HuH-7.5 (cell line): ENCODE data around the gene TEX55.
"Not testable (repeated sequence)": the region's sequence is repeated elsewhere in the genome, so short reads cannot be mapped to it uniquely, and the experiment has no call there.

Experiments used
- DNase-seq: peaks from one replicate; pipeline ENCODE4 v3.0.0; 2011; ENCODE audit warnings: low spot score

The TEX55 gene

DNA sequence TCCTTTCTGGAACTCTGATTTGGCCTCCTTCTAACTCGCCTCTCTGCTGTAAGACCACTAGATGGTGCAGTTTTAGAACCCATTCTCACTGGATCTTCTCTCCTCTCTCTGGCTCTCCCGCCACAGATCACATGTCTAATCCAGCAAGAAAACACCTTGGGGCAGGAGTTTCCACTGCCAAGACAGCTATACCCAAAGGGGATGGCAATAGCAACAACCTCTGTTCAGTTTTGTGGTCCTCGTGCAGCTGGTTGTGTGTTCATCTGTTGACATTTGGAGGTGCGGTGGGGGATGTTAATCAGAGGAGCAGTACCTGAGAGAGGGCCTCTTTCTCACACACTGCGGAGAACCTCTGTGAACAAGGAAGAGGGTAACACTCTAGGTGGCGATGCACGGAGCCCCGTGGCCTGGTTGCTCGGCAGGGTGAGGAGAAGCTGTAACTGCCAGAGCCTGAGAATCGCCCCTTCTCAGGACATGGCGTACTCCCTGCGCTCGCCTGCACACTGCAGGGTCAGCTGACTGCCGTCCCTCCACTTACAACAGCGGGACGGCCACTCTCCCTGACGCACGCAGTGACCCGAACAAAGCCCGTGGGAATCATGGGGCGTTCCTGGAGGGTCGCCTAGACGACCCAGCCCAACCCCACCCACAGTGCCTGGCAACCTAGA, at the start of gene TEX55:
TSS of gene TEX55 (plus strand) at position 666 of the 668 bp plus-strand sequence. CDS start 25 bp downstream, outside the sequence.
- DNase-seq, result peak; percentile 49

DNA sequence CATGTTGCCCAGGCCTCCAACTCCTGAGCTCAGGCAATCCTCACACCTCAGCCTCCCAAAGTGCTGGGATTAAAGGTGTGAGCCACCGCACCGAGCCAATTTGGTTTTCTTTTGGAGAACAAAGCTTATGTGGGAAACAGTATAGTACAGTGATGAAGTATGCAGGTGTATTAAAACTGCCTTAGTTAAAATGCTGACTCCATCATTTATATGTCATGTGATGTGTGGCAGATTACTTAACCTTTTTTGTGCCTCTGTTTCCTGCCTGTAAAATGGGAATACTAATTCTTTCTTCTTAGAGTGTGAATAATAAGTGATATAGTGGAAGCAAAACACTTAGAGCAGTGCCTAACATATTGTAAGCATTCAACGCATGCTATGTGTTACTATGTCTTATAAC, 48.0 kb upstream of the TEX55 start:
- DNase-seq, result no peak

DNA sequence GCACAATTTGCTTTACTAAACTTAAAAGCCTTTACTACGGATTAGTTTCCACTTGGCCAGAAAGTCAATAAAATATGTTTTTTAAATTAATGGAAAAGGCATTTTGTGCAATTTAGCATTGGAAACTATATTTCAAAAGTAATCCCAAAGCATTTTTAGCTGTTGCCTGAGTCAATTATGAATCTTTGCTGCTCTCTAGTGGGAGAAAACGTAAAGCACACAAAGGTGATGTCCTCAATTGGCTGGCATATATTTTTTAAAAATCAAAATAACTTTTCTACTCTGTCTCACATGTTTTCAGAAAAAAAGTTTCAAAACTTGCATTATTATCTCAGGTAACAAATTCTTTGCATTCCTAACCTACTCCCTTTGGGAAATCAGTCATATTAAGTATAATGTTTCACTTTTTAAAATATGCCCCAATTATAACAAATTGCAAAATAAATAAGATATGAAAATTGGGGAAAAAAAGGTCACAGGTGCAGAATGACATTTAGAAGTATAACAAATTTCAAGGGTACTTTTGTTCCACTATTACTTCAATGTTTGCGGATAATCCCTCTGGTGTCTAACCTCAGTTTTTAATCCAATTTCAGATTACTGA, 47.2 kb upstream of the TEX55 start:
- DNase-seq, result peak; percentile 31

- DNase-seq, result no peak
Observed at GRCh38 chr3:119099785-119100184, 46.2 kb upstream of the TEX55 start.

DNA sequence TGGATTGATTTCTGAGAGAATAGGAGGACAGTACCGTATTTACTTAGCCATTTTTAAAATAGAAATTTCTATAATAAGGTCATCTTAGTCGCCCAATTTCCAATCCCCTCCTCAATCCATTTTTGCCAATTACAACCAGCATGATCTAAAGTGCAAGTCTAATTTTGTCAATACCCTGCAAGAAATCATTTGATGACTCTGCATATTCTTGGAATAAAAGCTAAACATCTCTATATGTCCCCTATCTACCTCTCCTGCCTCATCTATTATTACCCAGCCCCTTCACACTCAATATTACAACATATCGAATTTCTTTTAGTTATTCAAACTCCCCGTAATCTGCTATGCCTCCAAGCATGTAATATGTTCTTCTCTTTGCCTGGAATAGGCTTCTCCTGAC, 41.9 kb upstream of the TEX55 start:
- no peak for DNase-seq

GRCh38 chr3:119118330-119118729, 27.6 kb upstream of the TEX55 start:
- not testable (repeated sequence) for DNase-seq

DNA sequence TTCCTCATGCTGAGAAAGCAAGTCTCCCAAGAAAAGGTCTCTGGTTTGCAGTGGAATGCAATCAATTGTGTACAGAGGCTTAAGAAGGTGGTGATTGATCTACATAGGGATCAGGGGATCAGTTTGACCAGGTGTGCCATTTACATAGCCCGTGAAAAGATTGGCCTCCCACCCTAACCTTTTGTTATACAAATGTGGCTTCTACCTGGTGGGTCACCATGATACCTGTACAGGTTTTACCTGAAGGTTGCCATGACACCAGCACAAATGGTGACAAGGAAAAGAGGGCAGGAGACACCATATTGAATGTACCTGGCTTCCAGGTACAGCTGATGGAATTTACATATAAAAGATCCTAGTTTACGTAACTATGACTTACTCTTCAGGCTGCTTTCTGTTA, 25.5 kb upstream of the TEX55 start:
- DNase-seq, result no peak

DNA sequence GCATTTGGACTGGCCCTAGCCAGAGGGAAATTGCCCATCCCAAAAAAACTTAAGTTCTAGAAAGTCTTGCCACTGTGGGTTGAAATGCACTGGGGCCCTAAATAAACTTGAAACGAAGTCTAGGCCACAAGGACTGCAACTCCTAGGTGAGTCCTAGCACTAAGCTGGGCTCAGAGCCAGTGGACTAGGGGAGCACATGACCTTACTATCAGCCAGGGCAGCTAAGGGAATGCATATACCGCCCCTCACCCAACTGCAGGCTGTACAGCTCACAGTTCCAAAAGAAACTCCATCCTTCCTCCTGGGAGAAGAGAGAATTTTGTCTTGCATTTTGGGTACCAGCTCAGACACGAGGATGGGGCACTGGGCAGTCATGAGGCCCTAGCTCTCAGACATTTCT, 23.6 kb upstream of the TEX55 start:
- DNase-seq, result no peak

DNA sequence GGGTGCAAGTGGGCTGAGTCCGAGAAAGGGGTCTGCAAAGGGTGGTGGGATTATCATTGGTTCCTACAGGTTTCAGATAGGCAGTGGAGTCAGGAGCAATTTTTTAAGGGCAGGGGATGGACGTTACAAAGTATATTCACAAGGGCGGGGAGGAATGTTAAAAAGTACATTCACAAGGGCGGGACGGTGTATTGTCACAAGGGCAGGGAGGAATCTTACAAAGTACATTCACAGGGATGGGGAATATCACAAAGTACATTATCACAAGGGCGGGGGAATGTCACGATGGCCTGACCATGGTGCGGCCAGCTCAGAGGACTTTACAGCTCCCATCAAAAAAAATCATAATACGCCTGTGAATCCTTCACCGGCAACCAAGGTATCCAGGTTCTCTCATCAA, 20.6 kb upstream of the TEX55 start:
- DNase-seq, result no peak

DNA sequence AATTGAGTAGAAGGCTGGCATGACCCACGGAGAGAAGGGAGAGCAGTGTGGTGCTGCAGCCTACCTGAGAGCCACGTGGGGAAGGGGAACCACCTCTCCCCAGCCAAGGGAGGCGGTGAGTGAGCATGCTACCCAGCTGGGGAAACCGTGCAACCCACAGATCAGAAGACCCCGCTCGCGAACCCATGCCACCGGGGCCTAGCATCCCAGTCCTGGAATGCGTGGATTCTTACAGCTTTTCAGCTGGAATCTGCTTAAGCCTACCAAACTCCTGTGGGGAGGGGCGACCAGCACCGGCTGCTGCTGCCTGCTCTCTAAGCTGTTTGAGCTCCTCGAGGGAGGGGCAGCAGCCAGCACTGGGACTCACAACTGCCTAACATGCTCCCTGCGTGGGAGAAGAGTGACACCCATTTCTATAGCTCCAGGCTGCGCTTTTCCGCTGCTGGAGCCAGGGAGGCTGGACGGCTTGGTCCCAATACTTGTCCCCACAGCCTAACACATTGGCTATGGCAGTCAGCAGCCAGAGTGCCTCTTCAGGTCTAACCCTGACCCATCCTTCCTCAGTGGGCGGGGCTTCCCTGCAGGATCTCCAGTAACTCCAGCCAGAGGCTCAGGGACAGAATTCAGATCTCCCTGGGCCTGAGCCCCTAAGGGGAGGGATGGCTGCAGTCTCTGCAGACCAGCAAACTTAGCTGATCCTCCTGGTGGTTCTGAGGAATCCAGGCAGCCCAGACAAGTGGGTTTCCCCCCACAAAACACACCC, 20.0 kb upstream of the TEX55 start:
- DNase-seq, result no peak

DNA sequence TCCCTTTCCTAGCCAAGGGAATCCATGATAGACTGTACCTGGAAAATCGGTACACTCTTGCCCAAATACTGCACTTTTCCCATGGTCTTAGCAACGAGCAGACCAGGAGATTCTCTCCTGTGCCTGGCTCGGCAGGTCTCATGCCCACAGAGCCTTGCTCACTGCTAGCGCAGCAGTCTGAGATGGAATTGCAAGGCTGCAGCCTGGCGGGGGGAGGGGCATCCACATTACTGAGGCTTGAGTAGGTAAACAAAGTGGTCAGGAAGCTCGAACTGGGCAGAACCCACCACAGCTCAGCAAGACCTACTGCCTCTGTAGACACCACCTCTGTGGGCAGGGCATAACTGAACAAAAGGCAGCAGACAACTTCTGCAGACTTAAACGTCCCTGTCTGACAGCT, 15.7 kb upstream of the TEX55 start:
- DNase-seq, result not testable (repeated sequence)

DNA sequence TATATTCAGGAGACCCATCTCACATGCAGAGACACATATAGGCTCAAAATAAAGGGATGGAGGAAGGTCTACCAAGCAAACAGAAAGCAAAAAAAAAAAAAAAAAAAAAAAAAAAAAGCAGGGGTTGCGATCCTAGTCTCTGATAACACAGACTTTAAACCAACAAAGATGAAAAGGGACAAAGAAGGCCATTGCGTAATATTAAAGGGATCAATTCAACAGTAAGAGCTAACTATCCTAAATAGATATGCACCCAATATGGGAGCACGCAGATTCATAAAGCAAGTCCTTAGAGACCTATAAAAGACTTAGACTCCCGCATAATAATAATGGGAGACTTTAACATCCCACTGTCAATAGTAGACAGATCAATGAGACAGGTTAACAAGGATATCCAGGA, 13.7 kb upstream of the TEX55 start:
- not testable (repeated sequence) for DNase-seq

DNA sequence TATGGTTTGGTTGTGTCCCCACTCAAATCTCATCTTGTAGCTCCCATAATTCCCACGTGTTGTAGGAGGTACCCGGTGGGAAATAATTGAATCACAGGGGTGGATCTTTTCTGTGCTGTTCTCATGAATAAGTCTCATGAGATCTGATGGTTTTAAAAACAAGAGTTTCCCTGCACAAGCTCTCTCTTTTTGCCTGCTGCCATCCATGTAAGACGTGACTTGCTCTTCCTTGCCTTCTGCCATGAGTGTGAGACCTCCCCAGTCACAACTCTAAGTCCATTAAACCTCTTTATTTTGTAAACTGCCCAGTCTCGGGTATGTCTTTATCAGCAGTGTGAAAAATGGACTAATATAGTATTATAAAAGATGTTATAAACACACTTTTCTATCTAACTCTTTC, 6.6 kb upstream of the TEX55 start:
- DNase-seq, result not testable (repeated sequence)

DNA sequence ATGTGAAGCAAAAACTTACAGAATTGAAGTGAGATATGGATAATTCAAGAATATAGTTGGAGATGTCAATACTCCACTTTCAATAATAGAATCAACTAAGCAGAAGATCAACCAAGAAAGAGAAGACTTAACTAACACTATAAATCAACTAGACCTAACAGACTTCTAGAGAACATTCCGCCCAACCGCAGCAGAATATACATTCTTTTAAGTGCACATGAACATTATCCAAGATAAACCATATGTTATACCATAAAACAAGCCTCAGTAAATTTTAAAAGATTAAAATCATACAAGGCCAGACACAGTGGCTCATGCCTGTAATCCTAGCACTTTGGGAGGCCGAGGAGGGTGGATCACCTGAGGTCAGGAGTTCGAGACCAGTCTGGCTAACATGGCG, 5.5 kb upstream of the TEX55 start:
- DNase-seq, result no peak

DNA sequence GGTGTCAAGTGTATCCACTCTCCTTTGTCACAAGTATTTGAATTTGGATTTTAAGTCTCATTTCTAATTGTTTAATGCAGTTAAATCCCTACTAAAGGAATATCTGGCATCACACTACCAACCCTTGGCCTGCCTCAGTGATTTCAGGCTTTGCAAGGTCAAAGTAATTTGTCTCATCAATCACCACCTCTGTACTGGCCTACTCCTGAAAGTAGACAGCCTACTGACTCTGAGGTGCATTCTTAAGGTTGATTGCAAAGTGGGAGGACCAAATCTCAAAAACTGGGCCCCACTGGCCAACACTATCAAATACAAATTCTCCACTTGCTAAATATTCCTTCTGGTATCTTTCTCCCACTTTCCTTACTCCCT, 851 bp upstream of the TEX55 start:
- DNase-seq, result no peak

DNA sequence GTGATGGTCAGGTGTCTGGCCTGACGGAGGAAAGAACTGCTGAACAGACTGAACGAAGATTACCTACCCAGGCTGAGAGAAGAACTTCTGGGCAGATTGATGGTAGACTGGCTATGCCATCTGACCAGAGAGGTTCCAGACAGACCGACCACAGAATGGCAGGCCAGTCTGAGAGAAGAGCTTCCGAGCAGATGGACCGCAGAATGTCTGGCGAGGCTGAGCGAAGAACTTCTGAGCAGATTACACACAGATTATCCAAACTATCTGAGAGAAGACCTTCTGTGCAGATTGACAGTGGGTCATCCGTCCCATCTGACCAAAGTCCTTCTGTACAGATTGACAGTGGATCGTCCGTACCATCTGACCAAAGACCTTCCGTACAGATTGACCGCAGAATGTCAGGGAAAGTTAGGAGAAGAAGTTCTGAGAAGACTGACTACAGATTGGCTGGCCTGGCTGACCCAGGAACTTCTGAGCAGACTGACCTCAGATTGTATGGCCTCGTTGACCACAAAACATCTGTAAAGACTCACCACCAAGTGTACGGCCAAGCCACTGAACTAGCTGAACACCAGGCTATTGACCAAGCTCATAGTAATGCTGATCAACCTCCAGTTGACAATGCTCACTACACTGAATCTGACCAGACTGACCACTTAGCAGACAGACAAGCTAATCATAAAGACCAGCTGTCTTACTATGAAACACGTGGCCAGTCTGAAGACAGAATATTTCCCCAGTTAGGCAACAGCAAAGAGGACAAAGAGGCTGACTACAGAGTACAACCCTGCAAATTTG, 812 bp downstream of the TEX55 start:
- DNase-seq, result no peak

DNA sequence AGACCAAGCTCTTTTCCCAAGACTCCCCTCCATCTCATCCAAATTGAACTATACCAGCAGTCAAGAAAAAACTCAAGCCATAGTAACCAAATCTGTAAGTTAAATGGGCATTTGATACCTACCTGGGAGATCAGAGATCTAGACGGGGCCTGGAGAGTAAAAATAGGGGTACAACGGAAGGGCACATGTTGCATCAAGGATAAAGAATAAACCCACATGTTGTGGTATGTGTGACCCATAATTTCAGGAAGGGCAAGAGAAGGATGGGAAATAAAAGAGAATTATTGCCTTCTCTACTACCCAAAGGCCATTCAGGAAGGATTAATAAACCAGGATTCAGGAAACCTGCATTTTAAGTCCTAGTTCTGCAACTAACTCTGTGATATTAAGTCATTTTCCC, 1.5 kb downstream of the TEX55 start:
- DNase-seq, result no peak

GRCh38 chr3:119148493-119149180, 2.7 kb downstream of the TEX55 start:
- no peak for DNase-seq

GRCh38 chr3:119149484-119149883, 3.5 kb downstream of the TEX55 start:
- no peak for DNase-seq

DNA sequence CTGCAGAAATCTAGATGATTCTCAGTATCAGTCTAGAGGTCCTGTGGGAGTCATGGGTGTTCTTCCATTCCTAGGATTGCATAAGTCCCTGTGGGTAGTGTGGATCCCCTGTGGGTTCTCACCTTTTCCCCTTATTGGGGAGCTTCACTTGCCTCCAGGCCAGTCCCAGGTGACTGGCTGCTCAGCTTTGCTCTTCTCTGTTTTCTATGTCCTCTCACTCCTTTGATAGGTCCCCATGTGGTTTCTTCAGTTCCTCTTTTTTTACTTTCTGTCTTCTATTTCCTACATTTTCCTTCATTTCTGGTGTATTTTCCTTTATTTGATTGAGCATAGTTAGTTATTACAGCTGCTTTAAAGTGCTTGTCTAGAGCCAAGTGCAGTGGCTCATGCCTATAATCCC, 10.9 kb downstream of the TEX55 start:
- DNase-seq, result no peak

DNA sequence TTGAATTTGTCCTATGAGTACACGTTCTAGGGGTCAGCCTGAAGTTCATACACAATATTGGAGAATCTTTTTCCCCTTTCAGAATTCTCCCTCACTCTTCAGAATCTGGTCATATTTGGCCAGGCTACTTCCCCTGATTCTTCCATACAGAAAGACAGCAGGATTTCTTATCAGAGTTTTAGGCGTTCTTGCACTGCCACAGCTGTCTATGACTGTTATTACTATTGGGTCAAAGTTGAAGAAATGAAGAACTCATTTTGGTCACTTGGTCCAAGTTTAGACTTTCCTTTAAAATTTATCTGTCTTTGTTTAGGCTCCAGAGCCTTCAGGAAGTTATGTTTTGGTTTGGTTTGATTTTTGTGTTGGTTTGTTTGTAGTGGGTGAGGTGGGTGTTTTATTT, 12.0 kb downstream of the TEX55 start:
- no peak for DNase-seq

GRCh38 chr3:119160361-119160760, 14.4 kb downstream of the TEX55 start:
- no peak for DNase-seq
